HG02588 (cell line): ENCODE measurements around the gene MKS1.

ENCODE experiments used
- ATAC-seq: cut with Tn5 transposase; IDR thresholded peaks from one replicate; pipeline ENCODE4 v1.9.1; 2021; ENCODE audit warnings: mild to moderate bottlenecking, moderate library complexity; ENCODE audit not compliant: unreplicated experiment

MKS1 gene

DNA sequence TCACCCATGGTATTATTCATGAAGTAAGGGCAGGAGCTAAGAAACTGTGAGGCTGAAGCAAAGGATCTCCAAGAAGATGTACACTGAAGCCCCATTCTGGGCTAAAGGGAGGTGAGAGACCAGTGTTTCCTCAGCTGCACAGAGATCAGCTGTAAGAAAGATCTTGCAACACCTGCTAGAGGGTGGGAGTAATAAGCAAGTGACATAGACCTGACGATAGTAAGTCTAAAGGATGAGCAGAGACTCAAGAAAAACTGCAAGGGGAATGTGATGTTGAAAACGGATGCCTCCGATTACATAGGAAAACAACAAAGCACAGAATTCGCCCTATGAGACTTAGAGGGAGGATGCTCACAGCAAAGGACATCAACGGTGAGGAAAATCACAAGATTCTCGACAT lies 52.4 kb downstream of the MKS1 start, which contains the start of gene OR4D2:
Gene OR4D2 (plus strand): TSS at position 301 of the 400 bp plus-strand sequence. CDS start 2,674 bp downstream, outside the sequence.
- no peak for ATAC-seq

DNA sequence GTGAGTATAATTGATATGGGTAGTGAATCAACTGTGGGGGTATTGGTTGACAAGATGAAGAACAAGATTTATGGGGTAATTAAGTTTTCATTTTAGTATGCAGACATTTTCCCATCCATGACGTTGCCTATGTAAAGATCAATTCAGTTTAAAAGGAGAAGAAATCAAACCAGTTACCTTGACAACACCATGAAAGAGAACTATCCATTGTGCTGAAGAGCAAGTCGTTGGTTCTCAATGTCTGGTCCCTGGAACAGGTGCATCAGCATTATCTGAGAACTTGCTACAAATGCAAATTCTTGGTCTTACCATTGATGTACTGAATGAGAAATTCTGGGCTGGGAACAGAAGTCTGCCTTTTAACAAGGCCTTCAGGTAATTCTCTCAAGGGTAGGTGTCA lies 53.1 kb downstream of the MKS1 start:
- ATAC-seq = no peak

DNA sequence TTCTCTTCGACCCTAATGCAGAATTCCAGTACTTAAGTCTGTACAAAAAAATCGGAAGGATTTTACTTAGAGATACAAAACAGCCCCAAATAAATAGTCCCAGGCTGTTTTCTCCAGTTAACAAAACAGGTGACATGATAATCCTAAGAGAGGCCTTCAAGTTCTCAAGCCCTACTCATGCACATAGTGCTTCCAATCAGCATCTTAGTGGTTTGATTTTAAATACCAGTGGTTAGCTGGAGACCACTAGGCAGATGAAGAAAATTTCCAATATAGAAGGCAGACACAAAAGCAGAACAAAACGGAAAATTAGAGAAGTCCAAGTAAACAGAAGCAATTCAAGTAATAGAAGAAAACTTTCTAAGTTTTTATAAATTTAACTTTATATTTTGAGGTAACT lies 57.5 kb downstream of the MKS1 start:
- ATAC-seq = no peak

DNA sequence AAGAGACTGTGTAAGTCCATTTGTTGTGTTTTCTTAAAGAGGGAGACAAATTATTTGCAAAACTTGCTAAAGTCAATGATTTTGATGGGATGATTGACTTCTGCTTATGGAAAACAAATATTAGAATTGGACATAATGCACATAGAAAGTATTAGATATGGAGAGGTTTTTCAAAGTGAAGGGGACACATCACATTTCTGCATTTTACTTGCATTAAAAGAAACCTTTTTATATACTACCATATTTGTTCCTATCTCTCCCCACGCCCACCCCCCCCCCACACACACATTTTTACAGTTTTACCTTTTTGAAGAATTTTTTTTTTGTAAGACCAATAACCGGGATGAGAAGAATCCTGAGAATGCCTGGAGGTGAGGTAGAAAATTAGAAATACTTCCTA lies 60.9 kb downstream of the MKS1 start:
- no peak for ATAC-seq

DNA sequence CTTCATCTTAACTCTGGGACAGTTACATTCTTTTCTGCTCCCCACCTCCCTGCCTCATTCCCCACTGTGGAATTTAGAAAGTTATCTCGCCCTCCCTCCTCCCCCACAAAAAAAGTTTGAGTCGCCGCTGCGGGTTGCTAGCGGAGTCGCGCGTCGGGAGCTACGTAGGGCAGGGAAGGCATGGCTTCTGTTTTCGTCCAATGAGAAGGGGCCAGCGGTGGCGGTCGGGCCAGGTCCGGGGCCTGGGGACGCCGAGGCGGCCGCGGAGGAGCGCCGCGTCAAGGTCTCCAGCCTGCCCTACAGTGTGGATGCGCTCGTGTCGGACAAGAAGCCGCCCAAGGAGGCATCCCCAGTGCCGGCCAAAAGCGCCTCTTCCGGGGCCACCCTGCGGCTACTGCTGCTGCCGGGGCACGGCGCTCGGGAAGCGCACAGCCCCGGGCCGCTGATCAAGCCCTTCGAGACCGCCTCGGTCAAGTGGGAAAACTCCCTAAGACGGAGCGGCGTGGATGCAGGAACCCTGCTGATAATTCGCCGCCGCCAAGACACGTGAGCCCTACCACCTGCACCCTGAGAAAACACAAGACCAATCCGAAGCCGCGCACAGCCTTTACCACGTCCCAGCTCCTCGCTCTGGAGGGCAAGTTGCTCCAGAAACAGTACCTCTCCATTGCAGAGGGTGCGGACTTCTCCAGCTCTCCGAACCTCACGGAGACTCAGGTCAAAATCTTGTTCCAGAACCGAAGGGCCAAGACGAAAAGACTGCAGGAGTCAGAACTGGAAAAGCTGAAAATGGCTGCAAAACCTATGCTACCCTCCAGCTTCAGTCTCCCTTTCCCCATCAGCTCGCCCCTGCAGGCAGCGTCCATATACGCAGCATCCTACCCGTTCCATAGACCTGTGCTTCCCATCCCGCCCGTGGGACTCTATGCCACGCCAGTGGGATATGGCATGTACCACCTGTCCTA lies 61.9 kb downstream of the MKS1 start:
- ATAC-seq = no peak
